Activated gamma-delta T cell treated with anti-CD3 and anti-CD28 coated beads, Interleukin-2, amount 50 U/mL, for 16 hours (primary cell): ENCODE results near the gene ASIC2.

Source experiments
- DNase-seq: peaks from one replicate; pipeline ENCODE4 v3.0.0-alpha.2; 2020; ENCODE audit warnings: low read depth

The ASIC2 gene

DNA sequence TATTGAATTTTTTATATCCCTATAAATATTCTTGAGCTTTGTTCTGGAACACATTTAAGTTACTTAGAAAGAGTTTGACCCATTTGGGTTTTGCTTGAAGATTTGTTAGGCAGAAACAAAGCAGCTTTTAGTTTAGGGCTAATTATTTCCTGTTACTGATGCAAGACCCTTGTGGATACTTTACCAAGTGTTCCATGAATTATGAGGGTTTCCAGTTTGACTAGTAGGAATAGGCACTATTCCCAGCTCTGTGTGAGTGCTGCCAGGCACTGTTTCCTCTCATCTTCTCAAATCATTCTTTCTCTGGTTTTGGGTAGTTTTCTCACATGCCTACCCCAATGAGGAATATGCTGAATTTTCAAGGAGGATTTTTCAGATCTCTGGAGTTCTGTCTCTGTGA lies 221.4 kb downstream of the ASIC2 start:
- DNase-seq = no peak

GRCh38 chr17:33057564-33057963 lies 235.5 kb downstream of the ASIC2 start:
- no peak for DNase-seq

GRCh38 chr17:33056399-33057146 lies 236.5 kb downstream of the ASIC2 start:
- no peak for DNase-seq

GRCh38 chr17:33055746-33056145 lies 237.3 kb downstream of the ASIC2 start:
- DNase-seq = no peak

DNA sequence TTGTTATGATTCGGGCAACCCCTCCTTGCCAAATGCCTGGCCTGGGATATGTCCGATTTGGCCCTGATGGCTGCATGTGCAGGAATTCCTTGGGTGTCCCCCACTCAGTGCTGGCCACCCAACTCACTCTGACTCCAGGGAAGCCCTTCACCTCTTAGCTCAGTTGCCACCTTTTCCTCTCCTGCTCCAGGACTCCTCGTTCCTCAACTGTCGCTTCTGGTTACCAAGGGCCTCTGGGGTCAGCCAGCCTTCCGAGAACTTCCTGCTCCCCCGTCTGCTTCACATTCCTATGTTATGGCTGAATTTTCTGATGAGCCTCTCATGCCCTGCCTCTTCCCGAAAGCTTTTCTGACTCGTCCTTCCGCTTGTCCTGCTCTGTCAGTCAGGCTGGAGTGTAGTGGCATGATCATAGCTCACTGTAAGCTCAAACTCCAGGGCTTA lies 237.9 kb downstream of the ASIC2 start:
- DNase-seq = no peak

- DNase-seq = no peak
These were observed 238.7 kb downstream of the ASIC2 start for GRCh38 chr17:33054412-33054811.

DNA sequence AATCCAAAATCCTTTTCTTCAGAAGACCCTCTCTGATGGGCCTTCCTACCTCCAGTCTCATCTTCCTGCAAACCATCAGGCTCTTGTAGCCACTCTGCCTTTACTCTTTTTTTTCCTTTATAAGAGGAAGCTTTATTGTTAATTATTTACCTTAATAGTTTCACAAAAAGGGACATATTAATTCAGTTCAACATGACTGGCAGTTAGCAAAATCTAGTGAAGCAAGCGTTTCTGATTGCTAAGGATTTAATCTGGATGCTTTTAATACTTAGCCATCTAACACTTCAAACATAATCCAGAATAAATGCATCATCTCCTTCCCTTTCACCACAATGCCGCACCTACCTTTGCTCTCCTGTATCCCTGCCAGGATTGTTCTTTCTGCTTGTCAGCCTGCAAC lies 239.4 kb downstream of the ASIC2 start:
- DNase-seq = no peak

DNA sequence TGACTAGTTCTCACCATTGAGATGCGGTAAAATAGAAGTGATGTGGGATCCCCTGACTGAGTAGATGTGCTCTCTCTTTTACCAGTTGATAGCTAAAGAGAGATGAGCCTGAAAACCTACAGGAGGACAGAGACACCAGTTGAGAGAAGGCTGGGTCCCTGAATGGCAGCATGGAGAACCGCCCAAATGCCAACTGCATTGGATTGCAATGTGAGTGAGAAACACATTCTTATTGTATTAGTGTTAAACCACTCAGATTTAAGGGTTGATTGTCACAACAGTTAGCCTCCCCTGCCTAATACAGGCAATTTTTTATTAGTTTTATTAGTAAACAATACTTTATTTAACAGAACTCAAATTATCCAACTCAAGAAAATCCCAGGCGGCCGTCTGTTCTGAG lies 240.2 kb downstream of the ASIC2 start:
- DNase-seq = no peak

DNA sequence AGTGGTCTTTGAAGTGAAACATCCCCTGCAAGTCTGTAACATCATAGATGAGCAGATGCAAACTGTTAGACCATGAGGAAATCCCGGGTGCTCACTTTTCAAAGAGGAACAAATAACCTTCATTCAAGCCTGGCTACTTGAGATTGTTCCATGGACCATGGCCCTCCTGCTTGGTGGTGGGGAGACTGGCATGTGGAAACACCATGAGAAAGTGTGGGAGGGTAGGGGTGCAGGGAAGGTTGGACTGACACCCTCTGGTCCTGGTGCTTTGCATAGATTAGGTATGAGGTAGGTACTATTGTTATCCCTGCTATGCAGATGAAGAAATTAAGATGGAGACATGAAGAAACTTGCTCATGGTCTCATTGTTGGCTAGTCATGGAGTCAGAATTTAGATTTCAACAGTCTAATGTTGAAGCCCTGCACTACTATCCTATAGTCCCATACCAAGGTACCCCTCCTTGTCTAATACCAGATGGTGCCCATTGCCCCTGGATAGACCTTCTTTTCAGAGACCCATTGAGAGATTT lies 242.4 kb downstream of the ASIC2 start:
- no peak for DNase-seq

DNA sequence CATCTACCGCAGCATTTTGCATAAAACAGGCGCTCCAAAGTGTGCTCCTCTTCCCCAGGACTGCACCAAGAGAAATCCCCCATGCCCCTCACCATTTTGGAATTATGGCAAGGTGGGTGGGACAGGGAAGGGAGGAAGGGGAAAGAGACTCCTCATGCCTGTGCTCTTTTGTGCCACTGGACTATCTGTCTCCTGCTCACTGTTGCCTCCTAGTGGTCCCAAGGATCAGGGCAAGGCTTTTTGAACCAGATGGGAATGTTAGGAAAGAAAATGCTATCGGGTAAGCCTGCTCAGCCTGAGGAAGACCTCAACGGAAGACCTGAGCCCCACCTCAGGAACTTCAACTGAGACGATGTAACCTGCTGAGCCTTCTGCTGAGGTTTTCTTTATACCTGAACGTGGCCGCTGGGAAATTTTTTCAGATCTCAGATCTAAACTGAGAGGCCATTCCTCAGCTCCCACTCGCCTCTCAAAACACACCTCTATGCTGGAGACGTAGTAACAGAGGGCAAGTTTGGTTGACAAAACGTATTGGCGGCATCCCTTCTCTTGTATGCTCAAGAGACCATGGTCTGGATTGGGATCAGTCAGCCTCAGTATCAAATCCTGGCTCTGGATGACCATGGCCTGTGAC lies 243.2 kb downstream of the ASIC2 start:
- DNase-seq = peak; percentile 16

- no peak for DNase-seq
These were observed 246.5 kb downstream of the ASIC2 start for GRCh38 chr17:33046361-33047255.

DNA sequence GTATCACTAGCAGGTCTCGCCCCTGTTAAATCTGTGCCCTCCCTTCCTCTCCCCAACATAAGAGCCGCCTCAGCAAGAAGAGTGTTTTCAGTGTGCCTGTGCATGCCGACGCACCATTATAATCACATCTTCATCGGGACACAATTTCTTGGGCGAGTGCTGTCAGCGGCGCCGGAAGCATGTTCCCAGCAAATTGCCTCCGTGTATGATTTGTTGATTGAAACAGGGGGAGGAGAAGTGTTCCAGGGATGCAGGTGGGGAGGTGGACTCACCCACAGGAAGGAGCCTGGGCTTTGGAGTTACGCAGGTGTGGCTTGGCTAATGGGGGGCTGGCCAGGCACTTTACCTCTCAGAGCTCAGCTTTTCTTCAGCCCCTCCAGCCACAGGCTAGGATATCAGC lies 247.9 kb downstream of the ASIC2 start:
- no peak for DNase-seq

GRCh38 chr17:33044771-33045170 lies 248.3 kb downstream of the ASIC2 start:
- no peak for DNase-seq

- no peak for DNase-seq
These were observed 252.6 kb downstream of the ASIC2 start for GRCh38 chr17:33040461-33040860.

GRCh38 chr17:33039874-33040273 lies 253.2 kb downstream of the ASIC2 start:
- no peak for DNase-seq

DNA sequence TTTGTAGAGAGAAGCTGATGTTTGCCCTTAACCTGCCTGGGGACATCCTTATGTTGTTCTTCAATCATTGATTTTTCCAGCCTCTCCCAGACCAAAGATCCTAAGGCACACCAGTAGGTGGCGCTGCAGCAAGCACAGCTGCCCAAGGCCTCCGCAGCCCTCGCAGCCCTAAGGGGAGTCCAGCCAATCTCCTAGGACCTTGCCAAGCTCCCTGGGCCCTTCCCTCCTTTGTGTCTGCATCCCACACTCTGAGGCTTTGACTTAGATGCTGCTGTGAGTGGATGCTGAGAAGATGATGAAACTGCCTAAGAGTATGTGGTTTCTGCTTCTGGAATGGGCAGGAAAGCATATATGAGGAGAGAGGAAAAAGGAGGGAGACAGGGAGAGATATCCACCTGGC lies 254.4 kb downstream of the ASIC2 start:
- DNase-seq = no peak

GRCh38 chr17:33033176-33033575 lies 259.9 kb downstream of the ASIC2 start:
- DNase-seq = no peak

- no peak for DNase-seq
These were observed 264.3 kb downstream of the ASIC2 start for GRCh38 chr17:33028778-33029177.

DNA sequence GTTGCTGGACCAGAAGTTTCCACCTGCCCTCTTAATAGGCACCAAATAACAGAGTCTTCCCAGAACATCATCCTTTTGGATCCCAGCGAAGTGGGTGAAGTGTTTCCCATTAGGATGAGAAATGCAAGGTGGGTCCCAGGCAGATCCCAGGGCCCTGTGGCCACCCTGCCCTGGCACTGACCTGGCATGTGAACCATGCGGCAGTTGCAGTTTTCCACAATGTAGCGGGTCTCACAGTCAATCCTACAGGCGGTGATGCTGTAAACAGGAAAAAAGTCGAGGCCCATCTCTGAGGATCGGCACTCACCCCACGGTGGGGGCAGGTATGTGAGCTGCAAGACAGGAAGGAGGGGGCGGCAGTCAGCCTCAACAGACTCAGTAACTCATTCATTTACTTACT lies 265.0 kb downstream of the ASIC2 start:
- DNase-seq = no peak

- DNase-seq = no peak
These were observed 268.2 kb downstream of the ASIC2 start for GRCh38 chr17:33024688-33025486.

GRCh38 chr17:33023790-33024189 lies 269.3 kb downstream of the ASIC2 start:
- no peak for DNase-seq
